ENCODE results near the gene FDXR. TPM values are rescaled to one million over a fixed set of nuclear protein-coding genes. Genes with fewer than 3 reads are reported as not detected.

The FDXR gene
- total RNA-seq, 1 donor from 2014 or later = 11.2 TPM

GRCh38 chr17:74842146-74842598 lies 30.6 kb downstream of the FDXR start:
- DNase-seq (no peak), ATAC-seq (no peak)
- no peak for TF ChIP-seq CTCF (IDR thresholded peaks at IDR 0.05)
- H3K36me3 ChIP-seq = peaks cover 11% of the 10 kb centered on the region
- intact Hi-C loops (cut with DNase I) = no loop called here
- peak overlapping the region; percentile 48 for H3K4me3 ChIP-seq
- H3K4me1 ChIP-seq = peaks cover 20% of the 10 kb centered on the region
- no peaks in the 10 kb centered on the region for H3K9me3 ChIP-seq
- no peak overlapping the region for H3K27ac ChIP-seq
- no peaks in the 10 kb centered on the region for H3K27me3 ChIP-seq

- no peak for TF ChIP-seq CTCF (IDR thresholded peaks at IDR 0.05)
- Histone ChIP-seq H3K4me3 (no peak overlapping the region), H3K4me1 (peaks cover 20% of the 10 kb centered on the region), H3K9me3 (no peaks in the 10 kb centered on the region), H3K27me3 (no peaks in the 10 kb centered on the region), H3K27ac (peak overlapping the region; percentile 6), H3K36me3 (peaks cover 15% of the 10 kb centered on the region)
- ATAC-seq = peak; percentile 56
- no peak for DNase-seq
- intact Hi-C loops (cut with DNase I) = no loop called here
Observed at GRCh38 chr17:74840989-74841666, 31.7 kb downstream of the FDXR start.

- no peak overlapping the region for H3K4me3 ChIP-seq
- intact Hi-C loops (cut with DNase I) = no loop called here
- peak overlapping the region; percentile 6 for H3K27ac ChIP-seq
- no peaks in the 10 kb centered on the region for H3K9me3 ChIP-seq
- H3K27me3 ChIP-seq = no peaks in the 10 kb centered on the region
- TF ChIP-seq CTCF (IDR thresholded peaks at IDR 0.05) = no peak
- peaks cover 20% of the 10 kb centered on the region for H3K4me1 ChIP-seq
- peaks cover 15% of the 10 kb centered on the region for H3K36me3 ChIP-seq
- ATAC-seq = no peak
- DNase-seq = no peak
Observed at GRCh38 chr17:74839990-74840852, 32.6 kb downstream of the FDXR start.

- H3K36me3 ChIP-seq = peaks cover 15% of the 10 kb centered on the region
- TF ChIP-seq CTCF (IDR thresholded peaks at IDR 0.05) = no peak
- intact Hi-C loops (cut with DNase I) = no loop called here
- H3K4me3 ChIP-seq = no peak overlapping the region
- H3K9me3 ChIP-seq = no peaks in the 10 kb centered on the region
- H3K4me1 ChIP-seq = peaks cover 20% of the 10 kb centered on the region
- ATAC-seq (no peak), DNase-seq (no peak)
- H3K27me3 ChIP-seq = no peaks in the 10 kb centered on the region
- H3K27ac ChIP-seq = no peak overlapping the region
Observed at GRCh38 chr17:74838274-74838673, 34.5 kb downstream of the FDXR start.

- Histone ChIP-seq H3K27ac (no peak overlapping the region), H3K4me3 (no peak overlapping the region), H3K4me1 (peaks cover 15% of the 10 kb centered on the region), H3K27me3 (no peaks in the 10 kb centered on the region), H3K36me3 (peaks cover 15% of the 10 kb centered on the region), H3K9me3 (no peaks in the 10 kb centered on the region)
- no peak for ATAC-seq
- DNase-seq = no peak
- intact Hi-C loops (cut with DNase I) = no loop called here
- no peak for TF ChIP-seq CTCF (IDR thresholded peaks at IDR 0.05)
Observed at GRCh38 chr17:74836691-74837467, 35.9 kb downstream of the FDXR start.
